Midbrain (tissue), 1 donor: ENCODE measurements around the gene GZF1.

Source experiments
- DNase-seq: peaks from one replicate; lab custom pipeline; 2025; lab: John Stamatoyannopoulos, UW

GZF1 gene

GRCh38 chr20:23407781-23408464 is 45.9 kb downstream of the GZF1 start:
- no peak for DNase-seq

- no peak for DNase-seq
Observed at GRCh38 chr20:23408957-23409356, 47.0 kb downstream of the GZF1 start.

GRCh38 chr20:23409800-23410199 is 47.8 kb downstream of the GZF1 start:
- DNase-seq, result no peak

GRCh38 chr20:23410916-23411695 is 49.1 kb downstream of the GZF1 start:
- DNase-seq, result no peak

GRCh38 chr20:23412026-23412425 is 50.0 kb downstream of the GZF1 start:
- DNase-seq, result no peak

GRCh38 chr20:23413862-23414422 is 52.0 kb downstream of the GZF1 start:
- DNase-seq, result no peak

GRCh38 chr20:23414526-23415188 is 52.7 kb downstream of the GZF1 start:
- no peak for DNase-seq

- DNase-seq, result no peak
Observed at GRCh38 chr20:23415555-23415954, 53.6 kb downstream of the GZF1 start.

- no peak for DNase-seq
Observed at GRCh38 chr20:23415959-23416583, 54.1 kb downstream of the GZF1 start.

GRCh38 chr20:23417861-23418260 is 55.9 kb downstream of the GZF1 start:
- no peak for DNase-seq

GRCh38 chr20:23419657-23419994 is 57.6 kb downstream of the GZF1 start:
- no peak for DNase-seq

- DNase-seq, result peak; percentile 48
Observed at GRCh38 chr20:23419995-23420901, 58.3 kb downstream of the GZF1 start.

GRCh38 chr20:23420943-23421931 is 59.3 kb downstream of the GZF1 start, which contains the start of gene NAPB:
Gene NAPB (minus strand): TSS chr20:23421488. CDS start chr20:23421402, 86 bp downstream.
- DNase-seq, result peak; percentile 98
